HG03108 (cell line): ENCODE results near the gene JARID2.

Experiments used
- ATAC-seq: cut with Tn5 transposase; IDR thresholded peaks from one replicate; pipeline ENCODE4 v1.9.1; 2021; ENCODE audit warnings: moderate library complexity; ENCODE audit not compliant: unreplicated experiment

The JARID2 gene

GRCh38 chr6:15350386-15351083 lies 104.7 kb downstream of the JARID2 start:
- no peak for ATAC-seq

GRCh38 chr6:15351631-15352030 lies 105.8 kb downstream of the JARID2 start:
- no peak for ATAC-seq

GRCh38 chr6:15352220-15352619 lies 106.4 kb downstream of the JARID2 start:
- ATAC-seq = no peak

GRCh38 chr6:15352845-15353244 lies 107.0 kb downstream of the JARID2 start:
- ATAC-seq = no peak

- ATAC-seq = no peak
Observed at GRCh38 chr6:15355683-15356099, 109.8 kb downstream of the JARID2 start.

GRCh38 chr6:15356179-15356578 lies 110.3 kb downstream of the JARID2 start:
- no peak for ATAC-seq

- no peak for ATAC-seq
Observed at GRCh38 chr6:15356937-15357336, 111.1 kb downstream of the JARID2 start.

GRCh38 chr6:15357782-15358181 lies 111.9 kb downstream of the JARID2 start:
- no peak for ATAC-seq

- ATAC-seq = peak; percentile 46
Observed at GRCh38 chr6:15358579-15359327, 112.9 kb downstream of the JARID2 start.

- ATAC-seq = peak; percentile 49
Observed at GRCh38 chr6:15359335-15359862, 113.5 kb downstream of the JARID2 start.

GRCh38 chr6:15360300-15360699 lies 114.4 kb downstream of the JARID2 start:
- ATAC-seq = no peak

- ATAC-seq = no peak
Observed at GRCh38 chr6:15361197-15361596, 115.3 kb downstream of the JARID2 start.

GRCh38 chr6:15362274-15363160 lies 116.6 kb downstream of the JARID2 start:
- ATAC-seq = no peak

GRCh38 chr6:15363164-15363522 lies 117.3 kb downstream of the JARID2 start:
- no peak for ATAC-seq

GRCh38 chr6:15363523-15364400 lies 117.9 kb downstream of the JARID2 start:
- ATAC-seq = peak; percentile 53

GRCh38 chr6:15364401-15365037 lies 118.7 kb downstream of the JARID2 start:
- no peak for ATAC-seq

- ATAC-seq = no peak
Observed at GRCh38 chr6:15365273-15365687, 119.4 kb downstream of the JARID2 start.

GRCh38 chr6:15366003-15366535 lies 120.2 kb downstream of the JARID2 start:
- ATAC-seq = no peak

GRCh38 chr6:15366879-15367278 lies 121.0 kb downstream of the JARID2 start:
- ATAC-seq = no peak
